ENCODE measurements around the gene CASKIN2. TPM values are rescaled to one million over a fixed set of nuclear protein-coding genes. Genes with fewer than 3 reads are reported as not detected.

CASKIN2 gene
- total RNA-seq, 2 experiments from 2014 or later, result 1.0 TPM; not detected in 1

DNA sequence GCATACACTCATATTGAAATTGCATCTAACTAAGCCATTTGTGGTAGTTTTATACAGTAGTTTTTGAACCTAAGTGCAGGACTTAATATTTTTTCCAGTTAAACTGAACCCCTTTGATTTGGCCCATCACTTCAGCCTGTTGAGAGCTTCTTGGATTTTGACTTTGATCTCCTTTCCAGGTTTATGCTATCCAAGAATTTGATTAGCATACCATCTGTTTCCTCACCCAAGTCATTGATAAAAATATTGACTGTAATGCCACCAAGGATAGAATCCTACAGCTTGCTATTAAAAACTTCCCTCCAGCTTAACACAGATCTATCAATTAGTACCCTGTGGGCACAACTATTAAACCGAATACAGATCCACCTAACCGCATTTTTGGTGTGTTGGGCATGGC, 51.7 kb downstream of the CASKIN2 start:
- TF ChIP-seq CTCF (conservative IDR thresholded peaks at IDR 0.05; ENCODE audit: low read length), result no peak
- TF ChIP-seq EZH2phosphoT487 (IDR thresholded peaks at IDR 0.05; ENCODE audit: borderline replicate concordance, low read depth, low read length), result no peak
- no peak overlapping the region for H3K4me3 ChIP-seq (ENCODE audit: low read depth, low read length, poor library complexity, severe bottlenecking)
- no peak for DNase-seq (ENCODE audit: low spot score)
- H3K79me2 ChIP-seq (ENCODE audit: insufficient read depth, low read depth, low read length), result no peaks in the 10 kb centered on the region
- H3K9me3 ChIP-seq (ENCODE audit: low read length), result no peaks in the 10 kb centered on the region
- intact Hi-C loops (cut with micrococcal nuclease; ENCODE audit: unreplicated experiment), result no loop called here
- no peaks in the 10 kb centered on the region for H3K9me2 ChIP-seq (ENCODE audit: insufficient read depth, low read length)
- peaks cover 18% of the 10 kb centered on the region for H3K4me1 ChIP-seq (ENCODE audit: insufficient read depth, low read length, poor library complexity, severe bottlenecking)
- BruUV-seq (replicated peaks), result no TSS peak
- H3K27ac ChIP-seq (ENCODE audit: low read depth, low read length, poor library complexity, severe bottlenecking), result no peak overlapping the region
- peaks cover 4% of the 10 kb centered on the region; the same call in 1 of the 2 replicates for H3K36me3 ChIP-seq (ENCODE audit: insufficient read depth, low read length)
- peaks cover 3% of the 10 kb centered on the region; the same call in 1 of the 2 replicates for H4K20me1 ChIP-seq (ENCODE audit: insufficient read depth, low read length)
- no peak overlapping the region for H3K4me2 ChIP-seq (ENCODE audit: low read length)
- H2AFZ ChIP-seq (ENCODE audit: low read length), result no peak overlapping the region
- ChIA-PET POLR2A (interaction anchor here (0.9 to 1.1 kb wide), 2 partner anchors 19 to 45 kb away, joined by 3 read pairs; no protein-coding TSS in a partner anchor), CTCF (ENCODE audit: unreplicated experiment) (no interaction called here)

DNA sequence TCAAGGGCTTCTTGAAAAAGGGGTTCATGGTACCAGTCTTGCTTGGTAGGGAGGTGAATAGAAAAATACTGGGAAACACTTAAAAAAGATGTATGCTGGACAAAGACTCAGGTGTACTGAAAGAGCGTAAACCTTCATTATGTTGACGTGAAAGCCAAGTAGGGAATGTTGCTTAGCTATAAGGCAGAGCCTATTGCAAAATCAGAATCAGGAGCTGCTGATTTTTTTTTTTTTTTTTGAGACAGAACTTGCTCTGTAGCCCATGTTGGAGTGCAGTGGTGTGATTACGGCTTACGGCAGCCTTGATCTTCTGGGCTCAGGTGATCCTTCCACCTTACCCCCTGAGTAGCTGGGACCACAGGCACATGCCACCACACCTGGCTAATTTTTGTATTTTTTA, 55.0 kb downstream of the CASKIN2 start:
- no peaks in the 10 kb centered on the region for H3K9me3 ChIP-seq (ENCODE audit: low read length)
- TF ChIP-seq EZH2phosphoT487 (IDR thresholded peaks at IDR 0.05; ENCODE audit: borderline replicate concordance, low read depth, low read length) (no peak), CTCF (conservative IDR thresholded peaks at IDR 0.05; ENCODE audit: low read length) (no peak)
- peaks cover 7% of the 10 kb centered on the region; the same call in 1 of the 2 replicates for H3K79me2 ChIP-seq (ENCODE audit: insufficient read depth, low read depth, low read length)
- H3K4me2 ChIP-seq (ENCODE audit: low read length), result peak overlapping the region; percentile 56
- no TSS peak for BruUV-seq (replicated peaks)
- H3K4me1 ChIP-seq (ENCODE audit: insufficient read depth, low read length, poor library complexity, severe bottlenecking), result peaks cover 40% of the 10 kb centered on the region
- peaks cover 3% of the 10 kb centered on the region; the same call in 1 of the 2 replicates for H4K20me1 ChIP-seq (ENCODE audit: insufficient read depth, low read length)
- no peaks in the 10 kb centered on the region for H3K9me2 ChIP-seq (ENCODE audit: insufficient read depth, low read length)
- intact Hi-C loops (cut with micrococcal nuclease; ENCODE audit: unreplicated experiment), result no loop called here
- H3K27ac ChIP-seq (ENCODE audit: low read depth, low read length, poor library complexity, severe bottlenecking), result no peak overlapping the region
- H3K36me3 ChIP-seq (ENCODE audit: insufficient read depth, low read length), result no peaks in the 10 kb centered on the region
- peak overlapping the region; percentile 15 for H3K4me3 ChIP-seq (ENCODE audit: low read depth, low read length, poor library complexity, severe bottlenecking)
- ChIA-PET POLR2A (interaction anchor here (0.5 to 1.1 kb wide), 7 partner anchors 16 to 536 kb away, joined by 3 to 4 read pairs (median 3); no protein-coding TSS in a partner anchor), CTCF (ENCODE audit: unreplicated experiment) (interaction anchor here (0.7 kb wide), 1 partner anchor 13 kb away, joined by 6 read pairs; no protein-coding TSS in a partner anchor)
- 0 out of 2 replicates have a peak overlapping the region, but pooled peaks have one; percentile 6 for H2AFZ ChIP-seq (ENCODE audit: low read length)
- DNase-seq (ENCODE audit: low spot score), result no peak

Data from OCI-LY7 (cell line).